Body of pancreas (tissue), 4 donors: ENCODE data around the gene LRIG1.

Source experiments
- POLR2A ChIP-seq, 3 donors: fragments of 450-650 bp; IDR thresholded peaks; one replicate each; pipeline ENCODE4 v1.6.1; 2016; ENCODE audit warnings: antibody characterized with exemption in 3 of 3, mild to moderate bottlenecking in 2 of 3
- TF ChIP-seq, protein P1 (sequence below), 7 experiments: fragments of 450-650 bp in 4 of 7; fragments of 200-600 bp in 3 of 7; sonication (generic) in 3 of 7; IDR thresholded peaks; one replicate each; pipeline ENCODE4 v1.5.1; 2016 to 2019; ENCODE audit warnings: antibody characterized with exemption in 7 of 7

DNA sequence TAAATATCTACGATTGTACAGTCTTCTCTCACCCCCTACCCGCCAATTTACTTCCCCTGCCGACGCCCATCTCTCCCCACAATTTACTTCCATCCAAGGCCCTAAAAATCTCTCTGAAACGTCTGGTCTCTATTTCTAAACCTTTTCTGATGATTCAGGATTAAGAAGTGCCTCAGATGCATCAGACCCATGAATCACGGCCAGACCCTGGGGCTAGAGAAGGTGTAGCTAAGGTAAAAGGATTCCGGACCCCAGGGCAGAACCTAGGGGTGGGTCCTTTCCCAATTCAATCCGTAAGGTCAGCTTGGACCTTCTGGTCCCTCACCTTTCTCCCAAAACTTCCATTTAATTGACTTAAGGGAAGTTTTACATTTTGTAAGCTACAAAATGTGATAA, 46.4 kb downstream of the LRIG1 start:
- TF ChIP-seq, protein P1, sequence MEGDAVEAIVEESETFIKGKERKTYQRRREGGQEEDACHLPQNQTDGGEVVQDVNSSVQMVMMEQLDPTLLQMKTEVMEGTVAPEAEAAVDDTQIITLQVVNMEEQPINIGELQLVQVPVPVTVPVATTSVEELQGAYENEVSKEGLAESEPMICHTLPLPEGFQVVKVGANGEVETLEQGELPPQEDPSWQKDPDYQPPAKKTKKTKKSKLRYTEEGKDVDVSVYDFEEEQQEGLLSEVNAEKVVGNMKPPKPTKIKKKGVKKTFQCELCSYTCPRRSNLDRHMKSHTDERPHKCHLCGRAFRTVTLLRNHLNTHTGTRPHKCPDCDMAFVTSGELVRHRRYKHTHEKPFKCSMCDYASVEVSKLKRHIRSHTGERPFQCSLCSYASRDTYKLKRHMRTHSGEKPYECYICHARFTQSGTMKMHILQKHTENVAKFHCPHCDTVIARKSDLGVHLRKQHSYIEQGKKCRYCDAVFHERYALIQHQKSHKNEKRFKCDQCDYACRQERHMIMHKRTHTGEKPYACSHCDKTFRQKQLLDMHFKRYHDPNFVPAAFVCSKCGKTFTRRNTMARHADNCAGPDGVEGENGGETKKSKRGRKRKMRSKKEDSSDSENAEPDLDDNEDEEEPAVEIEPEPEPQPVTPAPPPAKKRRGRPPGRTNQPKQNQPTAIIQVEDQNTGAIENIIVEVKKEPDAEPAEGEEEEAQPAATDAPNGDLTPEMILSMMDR (IDR thresholded peaks at IDR 0.05), result no peak
- no peak for TF ChIP-seq POLR2A (IDR thresholded peaks at IDR 0.05)
